Endothelial cell of umbilical vein (primary cell): ENCODE measurements around the gene GABARAPL2.

Experiments
- CTCF ChIP-seq, 2 donors: IDR thresholded peaks; 1 replicate in 1 of 2; 2 replicates in 1 of 2; pipeline ENCODE4 v1.5.1; 2011; ENCODE audit warnings: low read length in 2 of 2, mild to moderate bottlenecking in 2 of 2, moderate library complexity in 2 of 2, control low read depth in 1 of 2, inconsistent platforms in 1 of 2, low read depth in 1 of 2; ENCODE audit not compliant: insufficient read depth in 1 of 2; ENCODE audit errors: extremely low read depth in 1 of 2
- FOS ChIP-seq: IDR thresholded peaks from 2 replicates; pipeline ENCODE4 v1.6.1; 2011; ENCODE audit warnings: mild to moderate bottlenecking, low read length, moderate library complexity, borderline replicate concordance; ENCODE audit not compliant: insufficient read depth
- MYC ChIP-seq: IDR thresholded peaks from one replicate; pipeline ENCODE4 v1.6.1; 2011; ENCODE audit warnings: mild to moderate bottlenecking, low read depth, low read length
- POLR2AphosphoS5 ChIP-seq: IDR thresholded peaks from 2 replicates; pipeline ENCODE4 v1.6.1; 2012; ENCODE audit warnings: low read depth, mild to moderate bottlenecking, control low read depth, low read length, moderate library complexity; ENCODE audit not compliant: insufficient read depth

GRCh38 chr16:75565640-75566039, 539 bp upstream of the GABARAPL2 start:
- TF ChIP-seq FOS (no peak), CTCF (IDR thresholded peaks at IDR 0.05; ENCODE audit: extremely low read depth in 1 of 2, insufficient read depth in 1 of 2, low read depth in 1 of 2, low read length in 2 of 2) (no peak), POLR2AphosphoS5 (no peak), MYC (no peak)
